Ovary (tissue), 9 donors: ENCODE results near the gene TSHZ2. TPM values are rescaled to one million over a fixed set of nuclear protein-coding genes. Genes with fewer than 3 reads are reported as not detected.

ENCODE experiments used
- DNase-seq, 5 donors: peaks; one replicate each; pipeline ENCODE4 v3.0.0-alpha.2; 2019 to 2020
- H3K27ac ChIP-seq, 2 donors: fragments of 200-600 bp; one replicate each; pipeline versions ENCODE4 v1.5.1 to v1.8.0; 2019 to 2022
- H3K27me3 ChIP-seq: fragments of 200-600 bp; one replicate; pipeline ENCODE4 v1.8.0; 2022
- H3K36me3 ChIP-seq: fragments of 200-600 bp; sonication (generic); one replicate; pipeline ENCODE4 v1.5.1; 2019
- H3K4me1 ChIP-seq: one replicate; pipeline ENCODE4 v1.8.1; 2013; ENCODE audit warnings: mild to moderate bottlenecking, moderate library complexity; ENCODE audit not compliant: insufficient read depth
- H3K4me3 ChIP-seq: fragments of 200-600 bp; sonication (generic); one replicate; pipeline ENCODE4 v1.5.1; 2017
- H3K9me3 ChIP-seq, 2 donors: fragments of 200-600 bp in 1 of 2; sonication (generic) in 1 of 2; one replicate each; pipeline versions ENCODE4 v1.5.1 to v1.8.1; 2013 to 2019; ENCODE audit warnings: mild to moderate bottlenecking in 1 of 2, moderate library complexity in 1 of 2
- EP300 ChIP-seq: sonication (generic); formaldehyde crosslinking; IDR thresholded peaks from one replicate; pipeline ENCODE4 v1.6.1; 2017; ENCODE audit warnings: antibody characterized with exemption
- POLR2A ChIP-seq: fragments of 450-650 bp; IDR thresholded peaks from one replicate; pipeline ENCODE4 v1.6.1; 2017; ENCODE audit warnings: antibody characterized with exemption, mild to moderate bottlenecking, moderate library complexity
- WGBS, 3 donors: extraction: QIAGEN DNeasy Blood & Tissue Kit in 1 of 3; methylation state at CpG; one replicate each; pipeline versions ENCODE4 v1.1.5 to v1.1.7; 2013 to 2017; 5-methylcytosine and 5-hydroxymethylcytosine counted together
- intact Hi-C, 4 donors: fragments of 100-400 bp; cut with DNase I; formaldehyde crosslinking; loops; one replicate each; pipeline versions ENCODE4 v1.11.0 to v1.15.1; 2022 to 2023
- polyA plus RNA-seq, 2 donors: library from polyadenylated mRNA; stranded (reverse); fragments of 200-250 nt in 1 of 2; fragments of 350-450 nt in 1 of 2; fragmentation: Illumina TruSeq in 1 of 2; extraction: RNeasy Lipid Tissue Mini Kit (QIAGEN cat#74804) in 1 of 2; gene quantifications; one replicate each; pipeline ENCODE4 v1.2.3, GENCODE V29; 2013 to 2014
- total RNA-seq, 7 donors: library from RNA; depleted of rRNA in 2 of 7; stranded (reverse); fragments of >200 nt in 2 of 7; fragmentation: NEBNext Ultra II Directional in 3 of 7; extraction: Animal tissue kit (Norgen Biotek cat#: 25700) in 3 of 7; gene quantifications; one replicate each; pipeline versions ENCODE4 v1.1.0 to v1.2.4, GENCODE V29; 2016 to 2023
- TF ChIP-seq, protein P1 (sequence below), 3 donors: fragments of 450-650 bp in 2 of 3; fragments of 200-600 bp in 1 of 3; IDR thresholded peaks; one replicate each; pipeline versions ENCODE4 v1.5.1 to v1.8.0; 2016 to 2022; ENCODE audit warnings: antibody characterized with exemption in 3 of 3, mild to moderate bottlenecking in 1 of 3
- donor health status: DM: no; HTN: no; CAD: no; lungs with moderate emphysema.
- donor health status: DM: no; HTN: no; CAD: no.
- donor health status: Bipolar disorder and iron deficiency.
- donor health status: DM: yes; HTN: yes; CAD: no.
- donor health status: DM: no; HTN: no; CAD: no.
- donor health status: DM: yes; HTN: yes; CAD: no.

TSHZ2 gene
- total and polyA plus RNA-seq, 9 donors = 18.2 to 113 (median 40.2) TPM

DNA sequence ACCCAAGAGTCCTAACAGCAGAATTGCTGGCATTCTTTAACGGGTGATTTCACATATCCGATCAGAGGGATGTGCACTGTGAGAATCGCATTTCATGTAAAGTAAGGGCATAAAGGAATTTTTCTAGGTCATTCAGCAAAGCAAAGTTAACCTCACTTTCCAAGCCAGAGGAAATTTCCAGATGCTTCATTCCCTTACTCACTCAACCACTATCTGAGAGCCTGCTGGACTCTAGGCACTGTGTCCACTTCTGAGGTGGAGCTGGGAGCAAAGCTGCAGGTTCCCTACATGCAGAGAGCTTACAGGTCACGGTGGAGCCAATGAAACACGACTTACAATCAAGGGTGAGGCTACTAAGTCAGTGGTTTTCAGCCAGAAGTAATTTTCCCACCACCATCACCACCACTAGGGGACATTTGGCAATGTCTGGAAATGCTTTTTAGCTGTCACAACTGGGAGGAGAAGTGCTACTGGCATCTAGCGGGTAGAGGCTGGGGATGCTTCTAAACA lies 34.5 kb upstream of the TSHZ2 start:
- H3K36me3 ChIP-seq = no peaks in the 10 kb centered on the region
- no peak for DNase-seq
- no peak overlapping the region for H3K4me3 ChIP-seq
- 80 to 81% (median 80%) methylated on average over 6 of the region's 6 CpGs for WGBS, 3 donors
- H3K4me1 ChIP-seq = peaks cover 6% of the 10 kb centered on the region
- H3K27me3 ChIP-seq = no peaks in the 10 kb centered on the region
- TF ChIP-seq POLR2A = no peak
- TF ChIP-seq, protein P1, sequence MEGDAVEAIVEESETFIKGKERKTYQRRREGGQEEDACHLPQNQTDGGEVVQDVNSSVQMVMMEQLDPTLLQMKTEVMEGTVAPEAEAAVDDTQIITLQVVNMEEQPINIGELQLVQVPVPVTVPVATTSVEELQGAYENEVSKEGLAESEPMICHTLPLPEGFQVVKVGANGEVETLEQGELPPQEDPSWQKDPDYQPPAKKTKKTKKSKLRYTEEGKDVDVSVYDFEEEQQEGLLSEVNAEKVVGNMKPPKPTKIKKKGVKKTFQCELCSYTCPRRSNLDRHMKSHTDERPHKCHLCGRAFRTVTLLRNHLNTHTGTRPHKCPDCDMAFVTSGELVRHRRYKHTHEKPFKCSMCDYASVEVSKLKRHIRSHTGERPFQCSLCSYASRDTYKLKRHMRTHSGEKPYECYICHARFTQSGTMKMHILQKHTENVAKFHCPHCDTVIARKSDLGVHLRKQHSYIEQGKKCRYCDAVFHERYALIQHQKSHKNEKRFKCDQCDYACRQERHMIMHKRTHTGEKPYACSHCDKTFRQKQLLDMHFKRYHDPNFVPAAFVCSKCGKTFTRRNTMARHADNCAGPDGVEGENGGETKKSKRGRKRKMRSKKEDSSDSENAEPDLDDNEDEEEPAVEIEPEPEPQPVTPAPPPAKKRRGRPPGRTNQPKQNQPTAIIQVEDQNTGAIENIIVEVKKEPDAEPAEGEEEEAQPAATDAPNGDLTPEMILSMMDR (IDR thresholded peaks at IDR 0.05) = no peak
- no peak for TF ChIP-seq EP300
- no peaks in the 10 kb centered on the region for H3K9me3 ChIP-seq
- H3K27ac ChIP-seq = no peak overlapping the region
- intact Hi-C loops = no loop called here

DNA sequence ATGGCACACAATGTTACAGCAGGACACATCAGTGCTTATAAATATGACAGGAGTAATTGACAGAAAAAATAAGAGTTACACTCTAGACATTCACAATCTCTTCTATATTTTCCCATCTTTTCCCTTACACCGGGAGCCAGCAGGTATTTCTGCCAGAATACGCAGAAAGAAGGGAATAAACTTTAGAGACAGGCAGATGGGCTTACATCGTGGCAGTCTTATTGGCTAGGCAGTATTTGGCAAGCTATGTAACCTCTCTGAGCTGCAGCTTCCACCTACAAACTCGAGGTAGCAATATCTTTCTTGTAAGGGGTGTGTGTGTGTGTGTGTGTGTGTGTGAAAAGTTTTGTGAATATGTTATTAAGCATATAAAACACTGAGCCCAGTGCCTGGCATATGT lies 33.0 kb upstream of the TSHZ2 start:
- no peak overlapping the region for H3K4me3 ChIP-seq
- no peak for TF ChIP-seq POLR2A
- no peak for TF ChIP-seq EP300
- TF ChIP-seq, protein P1 (IDR thresholded peaks at IDR 0.05) = no peak
- no peak for DNase-seq
- no peaks in the 10 kb centered on the region for H3K27me3 ChIP-seq
- intact Hi-C loops = no loop called here
- H3K27ac ChIP-seq = no peak overlapping the region
- H3K9me3 ChIP-seq = no peaks in the 10 kb centered on the region
- WGBS, 3 donors = 78 to 84% (median 82%) methylated on average over 4 of the region's 4 CpGs
- H3K36me3 ChIP-seq = no peaks in the 10 kb centered on the region
- H3K4me1 ChIP-seq = peaks cover 6% of the 10 kb centered on the region

DNA sequence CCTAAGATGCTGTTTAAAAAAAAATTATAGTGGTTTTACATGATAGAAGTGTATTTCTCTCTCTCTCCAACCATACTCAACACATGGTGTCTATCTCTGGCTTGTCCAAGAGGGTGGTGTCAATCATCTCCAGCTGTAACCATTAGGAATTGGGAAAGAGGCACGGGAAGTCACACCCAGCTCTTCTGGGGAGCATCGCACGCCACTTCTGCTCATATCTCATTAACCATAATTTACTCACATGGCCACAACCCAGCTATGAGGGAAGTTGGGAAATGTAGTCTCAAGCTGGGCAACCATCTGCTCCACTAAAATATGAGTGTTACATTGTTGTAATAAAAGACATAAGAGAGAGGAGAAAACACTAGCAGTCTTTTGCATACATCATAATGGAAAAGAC lies 30.4 kb upstream of the TSHZ2 start:
- no peak overlapping the region for H3K4me3 ChIP-seq
- intact Hi-C loops = no loop called here
- H3K27me3 ChIP-seq = no peaks in the 10 kb centered on the region
- WGBS, 3 donors = 82 to 92% (median 90%) methylated on average over 3 of the region's 3 CpGs
- DNase-seq = no peak
- H3K9me3 ChIP-seq = no peaks in the 10 kb centered on the region
- TF ChIP-seq EP300 = no peak
- peaks cover 6% of the 10 kb centered on the region for H3K4me1 ChIP-seq
- H3K36me3 ChIP-seq = no peaks in the 10 kb centered on the region
- no peak overlapping the region for H3K27ac ChIP-seq

DNA sequence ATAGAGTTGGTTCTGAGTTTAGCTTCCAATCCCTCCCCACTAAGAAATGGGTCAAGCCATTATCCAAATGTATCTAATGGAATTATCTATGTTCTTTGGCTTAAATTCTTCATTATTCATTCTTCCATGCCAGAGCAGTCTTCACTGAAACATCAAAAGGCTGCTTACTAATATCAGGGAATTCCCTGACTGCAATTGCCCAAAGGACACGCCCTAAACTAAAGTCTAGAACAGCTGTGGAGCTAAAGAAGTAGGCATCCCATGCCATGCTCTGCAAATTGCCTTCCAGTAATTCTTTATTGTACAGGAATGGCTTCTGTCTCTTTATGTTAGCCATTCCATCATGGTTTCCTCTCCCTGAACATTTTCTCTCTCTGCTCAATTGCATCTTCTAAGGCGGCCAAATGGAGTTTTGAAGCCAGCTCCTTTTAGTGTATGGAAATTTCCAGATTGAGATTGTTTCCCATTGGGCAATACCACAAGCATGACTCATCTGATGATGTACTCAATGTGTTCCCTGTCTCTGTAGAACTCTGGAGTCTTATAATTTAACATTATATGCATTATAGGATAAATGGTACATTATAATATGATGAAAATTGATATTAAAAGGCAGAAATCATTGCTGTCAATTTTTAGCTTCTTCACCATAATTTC lies 28.8 kb upstream of the TSHZ2 start:
- H3K4me1 ChIP-seq = peaks cover 6% of the 10 kb centered on the region
- no peak overlapping the region for H3K4me3 ChIP-seq
- H3K9me3 ChIP-seq = no peaks in the 10 kb centered on the region
- 76 to 85% (median 79%) methylated on average over 2 of the region's 2 CpGs for WGBS, 3 donors
- no peak for DNase-seq
- no peaks in the 10 kb centered on the region for H3K36me3 ChIP-seq
- H3K27me3 ChIP-seq = no peaks in the 10 kb centered on the region
- TF ChIP-seq POLR2A (no peak), EP300 (no peak)
- TF ChIP-seq, protein P1 (IDR thresholded peaks at IDR 0.05) = no peak
- intact Hi-C loops = no loop called here
- no peak overlapping the region for H3K27ac ChIP-seq

DNA sequence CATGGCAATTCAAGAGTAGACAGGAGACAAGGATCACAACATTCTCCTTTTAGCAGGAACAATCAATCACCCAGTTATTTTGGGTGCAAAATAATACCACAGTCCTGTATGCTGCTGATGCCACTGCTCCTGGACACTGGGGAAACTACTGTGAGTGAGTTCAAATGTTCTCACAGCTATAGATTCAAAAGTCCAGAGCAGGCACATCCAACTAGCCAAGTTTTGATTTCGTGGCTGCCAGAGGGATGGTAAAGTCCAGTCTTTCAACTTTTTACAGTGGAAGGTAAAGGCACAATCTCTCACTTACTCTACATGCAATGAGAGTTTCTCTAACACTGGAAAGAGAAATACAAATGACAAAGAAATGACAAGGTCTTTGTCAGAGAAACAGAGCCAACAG lies 26.9 kb upstream of the TSHZ2 start:
- intact Hi-C loops = no loop called here
- TF ChIP-seq, protein P1 (IDR thresholded peaks at IDR 0.05) = no peak
- no peak for TF ChIP-seq POLR2A
- no peak for TF ChIP-seq EP300
- Histone ChIP-seq H3K36me3 (no peaks in the 10 kb centered on the region), H3K4me1 (peaks cover 2% of the 10 kb centered on the region), H3K9me3 (no peaks in the 10 kb centered on the region), H3K27me3 (no peaks in the 10 kb centered on the region), H3K4me3 (no peak overlapping the region), H3K27ac (no peak overlapping the region)
- no peak for DNase-seq
- WGBS, 3 donors = 61 to 79% (median 69%) methylated on average over 1 of the region's 1 CpG
